Activated naive CD8-positive, alpha-beta T cell treated with anti-CD3 and anti-CD28 coated beads, Interleukin-2, amount 50 U/mL, for 24 hours (primary cell): Measurements from ENCODE around the gene NPAS1.

Source experiments
- ATAC-seq: fragments of 150-1000 bp; cut with Tn5 transposase; one replicate; pipeline ENCODE4 v1.10.0; 2021
- DNase-seq: peaks from one replicate; pipeline ENCODE4 v3.0.0; 2021
- H3K27ac Mint-ChIP-seq: one replicate; pipeline ENCODE4 v1.8.0; 2021; ENCODE audit warnings: mild to moderate bottlenecking, mixed read lengths
- H3K27me3 Mint-ChIP-seq: one replicate; pipeline ENCODE4 v1.8.0; 2021; ENCODE audit warnings: mixed read lengths
- H3K36me3 Mint-ChIP-seq: one replicate; pipeline ENCODE4 v1.8.0; 2021; ENCODE audit warnings: low read depth, mixed read lengths
- H3K4me1 Mint-ChIP-seq: one replicate; pipeline ENCODE4 v1.8.0; 2021; ENCODE audit warnings: mixed read lengths
- H3K4me3 Mint-ChIP-seq: one replicate; pipeline ENCODE4 v1.8.0; 2021; ENCODE audit warnings: mild to moderate bottlenecking, moderate library complexity, mixed read lengths
- H3K9me3 Mint-ChIP-seq: one replicate; pipeline ENCODE4 v1.8.0; 2021; ENCODE audit warnings: mixed read lengths

The NPAS1 gene

DNA sequence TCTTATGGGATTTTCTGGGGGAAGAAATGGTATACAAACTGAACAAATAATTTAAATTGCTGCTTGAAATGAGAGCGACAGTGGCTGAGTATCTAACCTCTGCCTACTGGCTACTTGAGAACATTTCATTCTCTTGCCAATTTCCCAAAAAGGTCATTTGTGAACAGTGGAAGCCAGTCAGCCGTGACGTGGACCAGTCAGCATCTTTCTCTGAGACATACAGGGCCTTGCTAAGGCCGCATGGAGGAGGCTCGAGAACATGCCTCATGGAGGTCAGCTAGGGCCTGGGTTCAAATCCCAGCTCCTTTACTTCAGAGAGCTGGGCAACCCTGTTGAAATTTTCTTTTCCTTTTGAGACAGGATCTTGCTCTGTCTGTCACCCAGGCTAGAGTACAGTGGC is 73.6 kb downstream of the NPAS1 start:
- Mint-ChIP-seq H3K4me1 (peaks cover 45% of the 10 kb centered on the region), H3K27ac (peak overlapping the region; percentile 84), H3K9me3 (no peaks in the 10 kb centered on the region), H3K27me3 (no peaks in the 10 kb centered on the region), H3K4me3 (no peak overlapping the region), H3K36me3 (peaks cover 43% of the 10 kb centered on the region)
- no peak for DNase-seq
- no peak for ATAC-seq

GRCh38 chr19:47093841-47094240 is 74.2 kb downstream of the NPAS1 start:
- Mint-ChIP-seq H3K27ac (peak overlapping the region; percentile 84), H3K4me1 (peaks cover 48% of the 10 kb centered on the region), H3K4me3 (peak overlapping the region; percentile 72), H3K36me3 (peaks cover 41% of the 10 kb centered on the region), H3K27me3 (no peaks in the 10 kb centered on the region), H3K9me3 (no peaks in the 10 kb centered on the region)
- ATAC-seq = peak; percentile 83
- DNase-seq = peak; percentile 49

DNA sequence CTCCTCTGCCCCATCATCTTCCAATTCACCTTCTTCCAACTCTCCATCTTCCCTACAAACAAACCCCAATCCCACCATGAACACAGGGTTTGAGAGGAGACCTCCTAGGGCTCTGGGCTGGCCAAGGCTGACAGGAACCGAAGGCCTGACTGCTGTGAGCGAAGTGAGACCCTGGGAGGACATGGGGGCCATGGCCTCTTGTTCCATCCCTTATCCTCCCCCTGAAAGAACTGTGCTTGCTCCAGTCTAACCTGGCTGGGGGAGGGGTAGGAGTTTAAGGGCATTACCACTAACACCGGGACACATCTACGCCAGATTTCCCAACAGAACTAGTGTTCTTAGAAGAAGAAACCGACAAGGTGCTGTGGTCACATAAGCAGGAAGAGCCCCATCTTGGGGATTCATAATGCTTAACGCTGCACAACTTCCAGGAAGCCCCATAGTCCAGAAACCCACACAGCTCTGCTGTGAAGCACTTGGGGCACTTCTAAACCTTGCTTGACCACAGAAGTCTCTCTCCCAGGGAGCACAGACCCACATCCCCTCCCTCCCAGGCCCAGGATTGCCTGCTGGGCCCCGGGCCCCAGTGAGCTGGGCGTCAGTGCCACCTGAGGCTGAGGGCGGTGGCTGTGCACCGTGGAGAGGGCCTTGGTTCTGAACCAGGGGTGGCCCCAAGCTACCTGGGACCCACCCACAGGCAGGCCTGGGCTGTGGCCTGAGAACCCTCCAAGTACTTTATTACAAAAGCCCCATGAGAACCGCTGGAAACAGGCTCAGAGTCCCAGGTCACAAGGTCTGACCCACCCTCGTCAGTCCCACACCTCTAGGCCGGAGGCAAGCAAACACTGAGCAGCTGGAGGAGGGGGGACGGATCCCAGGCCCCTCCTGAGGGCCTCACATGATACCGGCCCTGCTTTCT is 75.2 kb downstream of the NPAS1 start:
- Mint-ChIP-seq H3K4me1 (peaks cover 53% of the 10 kb centered on the region), H3K27ac (peak overlapping the region; percentile 84)
- ATAC-seq = peak; percentile 73

More for the DNA sequence above, 75.2 kb downstream of the NPAS1 start:
- peak; percentile 35 for DNase-seq
- Mint-ChIP-seq H3K4me3 (peak overlapping the region; percentile 72), H3K27me3 (no peaks in the 10 kb centered on the region), H3K36me3 (peaks cover 36% of the 10 kb centered on the region), H3K9me3 (no peaks in the 10 kb centered on the region)
